Neural cell (in vitro differentiated cells): ENCODE measurements around the gene LZTS2. TPM values are rescaled to one million over a fixed set of nuclear protein-coding genes. Genes with fewer than 3 reads are reported as not detected.

Source experiments
- H2AFZ ChIP-seq: fragments of 200-600, 300-800 bp; sonication (generic), shearing (Covaris generic); 2 replicates; pipeline ENCODE4 v1.6.0; 2014; ENCODE audit warnings: low read depth, mild to moderate bottlenecking, antibody characterized with exemption, low read length, moderate library complexity
- H3F3A ChIP-seq: fragments of 200-600 bp; shearing (Covaris generic); 2 replicates; pipeline ENCODE4 v1.6.1; 2016; ENCODE audit warnings: mild to moderate bottlenecking, moderate library complexity, mixed read lengths, antibody characterized with exemption, low read length; ENCODE audit not compliant: insufficient read depth, poor library complexity, severe bottlenecking
- H3K27ac ChIP-seq: fragments of 200-600, 300-800 bp; sonication (generic), shearing (Covaris generic); 2 replicates; pipeline ENCODE4 v1.5.1; 2014; ENCODE audit warnings: mild to moderate bottlenecking, low read length, moderate library complexity
- H3K27me3 ChIP-seq: fragments of 300-800, 200-600 bp; sonication (generic), shearing (Covaris generic); 2 replicates; pipeline ENCODE4 v1.6.0; 2014; ENCODE audit warnings: mild to moderate bottlenecking, low read depth, low read length, moderate library complexity; ENCODE audit not compliant: insufficient read depth
- H3K36me3 ChIP-seq: fragments of 300-800, 200-600 bp; sonication (generic), shearing (Covaris generic); 2 replicates; pipeline ENCODE4 v1.5.1; 2014; ENCODE audit warnings: mild to moderate bottlenecking, antibody characterized with exemption, low read length, moderate library complexity; ENCODE audit not compliant: insufficient read depth
- H3K4me2 ChIP-seq: fragments of 300-800, 200-600 bp; sonication (generic), shearing (Covaris generic); 2 replicates; pipeline ENCODE4 v1.6.0; 2014; ENCODE audit warnings: mild to moderate bottlenecking, low read length
- H3K4me3 ChIP-seq: fragments of 300-800, 200-600 bp; sonication (generic), shearing (Covaris generic); 2 replicates; pipeline ENCODE4 v1.5.1; 2014; ENCODE audit warnings: mild to moderate bottlenecking, low read length, moderate library complexity
- H3K79me2 ChIP-seq: fragments of 200-600 bp; shearing (Covaris generic); replicated peaks from 2 replicates; pipeline ENCODE4 v1.6.0; 2014; ENCODE audit warnings: mild to moderate bottlenecking, low read length, moderate library complexity; ENCODE audit not compliant: insufficient read depth
- H3K9ac ChIP-seq: fragments of 300-800, 200-600 bp; sonication (generic), shearing (Covaris generic); 2 replicates; pipeline ENCODE4 v1.6.1; 2016; ENCODE audit warnings: mild to moderate bottlenecking, low read length, mixed read lengths
- H3K9me2 ChIP-seq: fragments of 200-600 bp; shearing (Covaris generic); 2 replicates; pipeline ENCODE4 v1.6.1; 2016; ENCODE audit warnings: mild to moderate bottlenecking, low read length, mixed read lengths; ENCODE audit not compliant: insufficient read depth
- H3K9me3 ChIP-seq: fragments of 200-600, 300-800 bp; sonication (generic), shearing (Covaris generic); 2 replicates; pipeline ENCODE4 v1.6.1; 2016; ENCODE audit warnings: mild to moderate bottlenecking, mixed run types, low read length, moderate library complexity, mixed read lengths
- H4K20me1 ChIP-seq: fragments of 200-600 bp; shearing (Covaris generic); 2 replicates; pipeline ENCODE4 v1.6.1; 2016; ENCODE audit warnings: mild to moderate bottlenecking, mixed run types; ENCODE audit not compliant: insufficient read depth
- EP300 ChIP-seq: fragments of 450-650 bp; conservative IDR thresholded peaks from 2 replicates; pipeline ENCODE4 v1.6.1; 2014; ENCODE audit warnings: antibody characterized with exemption, mild to moderate bottlenecking, moderate library complexity; ENCODE audit not compliant: poor library complexity, severe bottlenecking
- EZH2 ChIP-seq: fragments of 200-600, 300-800 bp; shearing (Covaris generic), sonication (generic); IDR thresholded peaks from 2 replicates; pipeline ENCODE4 v1.6.1; 2014; ENCODE audit warnings: antibody characterized with exemption, low read length, borderline replicate concordance, mild to moderate bottlenecking; ENCODE audit not compliant: insufficient read depth, poor library complexity, severe bottlenecking
- MXI1 ChIP-seq: fragments of 450-650 bp; conservative IDR thresholded peaks from 2 replicates; pipeline ENCODE4 v1.6.1; 2014; ENCODE audit warnings: antibody characterized with exemption, mild to moderate bottlenecking; ENCODE audit not compliant: poor library complexity, severe bottlenecking
- POLR2AphosphoS5 ChIP-seq: IDR thresholded peaks from 2 replicates; pipeline ENCODE4 v1.6.1; 2012
- RAD21 ChIP-seq: fragments of 450-650 bp; conservative IDR thresholded peaks from 2 replicates; pipeline ENCODE4 v1.6.1; 2014; ENCODE audit warnings: antibody characterized with exemption, mild to moderate bottlenecking, moderate library complexity
- SMC3 ChIP-seq: fragments of 450-650 bp; conservative IDR thresholded peaks from 2 replicates; pipeline ENCODE4 v1.6.1; 2014; ENCODE audit warnings: antibody characterized with exemption, mild to moderate bottlenecking, moderate library complexity; ENCODE audit not compliant: poor library complexity
- TAF1 ChIP-seq: IDR thresholded peaks from 2 replicates; pipeline ENCODE4 v1.6.1; 2012; ENCODE audit warnings: low read depth
- polyA plus RNA-seq: library from polyadenylated mRNA; depleted of rRNA; stranded (reverse); fragments of >200 nt; gene quantifications from 2 replicates; pipeline ENCODE4 v1.2.3, GENCODE V29; 2014
- TF ChIP-seq, protein P1 (sequence below): fragments of 450-650 bp; IDR thresholded peaks from 2 replicates; pipeline ENCODE4 v1.5.1; 2014; ENCODE audit warnings: antibody characterized with exemption, mild to moderate bottlenecking, moderate library complexity; ENCODE audit not compliant: poor library complexity, severe bottlenecking
- TF ChIP-seq, protein P2 (sequence below): IDR thresholded peaks from 2 replicates; pipeline ENCODE4 v1.6.1; 2012; ENCODE audit warnings: borderline replicate concordance

Gene LZTS2
- polyA plus RNA-seq, 1 donor from 2014 or later: 40.1 TPM

DNA sequence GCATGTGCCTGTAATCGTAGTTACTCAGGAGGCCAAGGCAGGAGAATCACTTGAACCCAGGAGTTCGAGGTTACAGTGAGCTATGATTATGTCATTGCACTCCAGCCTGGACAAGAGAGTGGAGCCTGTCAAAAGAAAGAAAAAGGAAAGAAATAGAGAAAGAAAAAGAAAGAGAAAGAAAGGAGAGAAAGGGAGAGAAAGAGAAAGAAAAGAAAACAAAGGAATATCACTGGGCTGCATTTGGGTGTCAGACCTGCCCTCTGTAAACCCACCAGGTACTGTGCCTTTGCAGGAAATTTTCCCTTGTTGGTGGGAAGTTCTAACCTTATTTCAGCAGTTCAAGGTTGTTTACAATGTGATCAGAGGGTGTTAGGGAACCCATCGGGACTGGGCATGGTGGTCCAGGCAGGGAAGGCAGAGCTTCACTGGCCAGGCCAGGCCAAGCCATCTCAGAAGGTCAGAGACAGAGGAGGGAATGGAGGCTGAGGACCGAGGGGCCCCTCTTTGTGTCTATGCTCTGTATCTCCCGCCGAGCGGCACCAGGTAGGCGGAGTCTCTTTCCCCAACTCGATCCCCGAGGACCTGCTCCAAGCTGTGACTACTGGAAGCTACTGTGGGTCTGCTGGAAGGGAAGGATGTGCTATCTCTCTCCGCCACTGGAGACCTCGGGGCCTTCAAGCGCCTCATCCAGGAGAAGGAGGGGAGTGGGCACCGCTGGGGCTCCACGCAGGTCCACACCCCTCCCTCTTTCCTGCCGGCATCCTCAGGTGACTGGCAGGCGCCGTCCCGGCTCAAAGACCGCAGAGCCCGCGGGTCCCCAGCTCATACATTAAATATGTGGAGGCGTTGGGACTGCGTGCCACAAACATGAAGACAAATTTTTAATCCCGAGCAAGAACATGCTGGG lies 47.0 kb downstream of the LZTS2 start:
- no peaks in the 10 kb centered on the region for H3K9me2 ChIP-seq
- peak overlapping the region; percentile 38 for H3K4me3 ChIP-seq
- H4K20me1 ChIP-seq: no peaks in the 10 kb centered on the region
- no peaks in the 10 kb centered on the region for H3K36me3 ChIP-seq
- H3K27ac ChIP-seq: no peak overlapping the region
- no peak overlapping the region for H2AFZ ChIP-seq
- no peak overlapping the region for H3K9ac ChIP-seq
- TF ChIP-seq, protein P1, sequence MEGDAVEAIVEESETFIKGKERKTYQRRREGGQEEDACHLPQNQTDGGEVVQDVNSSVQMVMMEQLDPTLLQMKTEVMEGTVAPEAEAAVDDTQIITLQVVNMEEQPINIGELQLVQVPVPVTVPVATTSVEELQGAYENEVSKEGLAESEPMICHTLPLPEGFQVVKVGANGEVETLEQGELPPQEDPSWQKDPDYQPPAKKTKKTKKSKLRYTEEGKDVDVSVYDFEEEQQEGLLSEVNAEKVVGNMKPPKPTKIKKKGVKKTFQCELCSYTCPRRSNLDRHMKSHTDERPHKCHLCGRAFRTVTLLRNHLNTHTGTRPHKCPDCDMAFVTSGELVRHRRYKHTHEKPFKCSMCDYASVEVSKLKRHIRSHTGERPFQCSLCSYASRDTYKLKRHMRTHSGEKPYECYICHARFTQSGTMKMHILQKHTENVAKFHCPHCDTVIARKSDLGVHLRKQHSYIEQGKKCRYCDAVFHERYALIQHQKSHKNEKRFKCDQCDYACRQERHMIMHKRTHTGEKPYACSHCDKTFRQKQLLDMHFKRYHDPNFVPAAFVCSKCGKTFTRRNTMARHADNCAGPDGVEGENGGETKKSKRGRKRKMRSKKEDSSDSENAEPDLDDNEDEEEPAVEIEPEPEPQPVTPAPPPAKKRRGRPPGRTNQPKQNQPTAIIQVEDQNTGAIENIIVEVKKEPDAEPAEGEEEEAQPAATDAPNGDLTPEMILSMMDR: no peak
- TF ChIP-seq MXI1: no peak
- no peak for TF ChIP-seq TAF1
- no peak for TF ChIP-seq SMC3
- no peak for TF ChIP-seq EP300
- TF ChIP-seq, protein P2, sequence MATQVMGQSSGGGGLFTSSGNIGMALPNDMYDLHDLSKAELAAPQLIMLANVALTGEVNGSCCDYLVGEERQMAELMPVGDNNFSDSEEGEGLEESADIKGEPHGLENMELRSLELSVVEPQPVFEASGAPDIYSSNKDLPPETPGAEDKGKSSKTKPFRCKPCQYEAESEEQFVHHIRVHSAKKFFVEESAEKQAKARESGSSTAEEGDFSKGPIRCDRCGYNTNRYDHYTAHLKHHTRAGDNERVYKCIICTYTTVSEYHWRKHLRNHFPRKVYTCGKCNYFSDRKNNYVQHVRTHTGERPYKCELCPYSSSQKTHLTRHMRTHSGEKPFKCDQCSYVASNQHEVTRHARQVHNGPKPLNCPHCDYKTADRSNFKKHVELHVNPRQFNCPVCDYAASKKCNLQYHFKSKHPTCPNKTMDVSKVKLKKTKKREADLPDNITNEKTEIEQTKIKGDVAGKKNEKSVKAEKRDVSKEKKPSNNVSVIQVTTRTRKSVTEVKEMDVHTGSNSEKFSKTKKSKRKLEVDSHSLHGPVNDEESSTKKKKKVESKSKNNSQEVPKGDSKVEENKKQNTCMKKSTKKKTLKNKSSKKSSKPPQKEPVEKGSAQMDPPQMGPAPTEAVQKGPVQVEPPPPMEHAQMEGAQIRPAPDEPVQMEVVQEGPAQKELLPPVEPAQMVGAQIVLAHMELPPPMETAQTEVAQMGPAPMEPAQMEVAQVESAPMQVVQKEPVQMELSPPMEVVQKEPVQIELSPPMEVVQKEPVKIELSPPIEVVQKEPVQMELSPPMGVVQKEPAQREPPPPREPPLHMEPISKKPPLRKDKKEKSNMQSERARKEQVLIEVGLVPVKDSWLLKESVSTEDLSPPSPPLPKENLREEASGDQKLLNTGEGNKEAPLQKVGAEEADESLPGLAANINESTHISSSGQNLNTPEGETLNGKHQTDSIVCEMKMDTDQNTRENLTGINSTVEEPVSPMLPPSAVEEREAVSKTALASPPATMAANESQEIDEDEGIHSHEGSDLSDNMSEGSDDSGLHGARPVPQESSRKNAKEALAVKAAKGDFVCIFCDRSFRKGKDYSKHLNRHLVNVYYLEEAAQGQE: no peak
- TF ChIP-seq RAD21: no peak
- no peak for TF ChIP-seq EZH2
- TF ChIP-seq POLR2AphosphoS5: no peak
- no peaks in the 10 kb centered on the region for H3K9me3 ChIP-seq
- H3K27me3 ChIP-seq: peaks cover 62% of the 10 kb centered on the region
- H3K79me2 ChIP-seq: no peaks in the 10 kb centered on the region
- no peak overlapping the region for H3K4me2 ChIP-seq
- peaks cover 4% of the 10 kb centered on the region for H3F3A ChIP-seq

DNA sequence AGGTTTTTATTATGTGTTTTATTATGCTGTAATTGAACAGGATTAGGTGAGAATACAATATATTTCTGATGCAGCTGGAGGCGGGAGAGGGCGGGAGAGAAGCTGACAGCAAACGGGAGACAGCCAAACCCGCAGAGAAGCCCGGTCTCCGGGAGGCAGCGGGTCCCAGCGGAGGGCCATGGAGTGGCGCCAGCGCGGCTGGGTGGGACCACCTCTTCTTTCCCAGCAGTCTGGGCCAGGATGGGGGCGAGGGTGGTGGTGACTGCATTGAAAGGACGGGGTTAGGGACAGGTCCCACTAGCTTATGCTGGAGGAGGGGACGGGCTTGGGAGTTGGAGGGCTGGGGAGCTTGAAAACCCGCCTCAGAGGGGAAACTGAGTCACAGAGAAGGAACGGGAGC lies 47.7 kb downstream of the LZTS2 start:
- H3K36me3 ChIP-seq: no peaks in the 10 kb centered on the region
- no peaks in the 10 kb centered on the region for H4K20me1 ChIP-seq
- peaks cover 4% of the 10 kb centered on the region for H3F3A ChIP-seq
- no peak for TF ChIP-seq RAD21
- no peak for TF ChIP-seq TAF1
- TF ChIP-seq, protein P1: no peak
- no peak for TF ChIP-seq EZH2
- no peak for TF ChIP-seq SMC3
- no peak for TF ChIP-seq POLR2AphosphoS5
- no peak for TF ChIP-seq EP300
- TF ChIP-seq MXI1: no peak
- TF ChIP-seq, protein P2: no peak
- H3K4me2 ChIP-seq: no peak overlapping the region
- no peak overlapping the region for H3K27ac ChIP-seq
- no peaks in the 10 kb centered on the region for H3K9me2 ChIP-seq
- H3K27me3 ChIP-seq: peaks cover 69% of the 10 kb centered on the region
- no peak overlapping the region for H2AFZ ChIP-seq
- no peak overlapping the region for H3K9ac ChIP-seq
- H3K4me3 ChIP-seq: peak overlapping the region; percentile 38
- H3K79me2 ChIP-seq: no peaks in the 10 kb centered on the region
- no peaks in the 10 kb centered on the region for H3K9me3 ChIP-seq
